CD4-positive, alpha-beta T cell treated with Interleukin-15 for 4 hours (primary cell): ENCODE results near the gene GINS2.

Experiments
- DNase-seq: peaks from one replicate; pipeline ENCODE4 v3.0.0-alpha.2; 2020; ENCODE audit warnings: low spot score

The GINS2 gene

DNA sequence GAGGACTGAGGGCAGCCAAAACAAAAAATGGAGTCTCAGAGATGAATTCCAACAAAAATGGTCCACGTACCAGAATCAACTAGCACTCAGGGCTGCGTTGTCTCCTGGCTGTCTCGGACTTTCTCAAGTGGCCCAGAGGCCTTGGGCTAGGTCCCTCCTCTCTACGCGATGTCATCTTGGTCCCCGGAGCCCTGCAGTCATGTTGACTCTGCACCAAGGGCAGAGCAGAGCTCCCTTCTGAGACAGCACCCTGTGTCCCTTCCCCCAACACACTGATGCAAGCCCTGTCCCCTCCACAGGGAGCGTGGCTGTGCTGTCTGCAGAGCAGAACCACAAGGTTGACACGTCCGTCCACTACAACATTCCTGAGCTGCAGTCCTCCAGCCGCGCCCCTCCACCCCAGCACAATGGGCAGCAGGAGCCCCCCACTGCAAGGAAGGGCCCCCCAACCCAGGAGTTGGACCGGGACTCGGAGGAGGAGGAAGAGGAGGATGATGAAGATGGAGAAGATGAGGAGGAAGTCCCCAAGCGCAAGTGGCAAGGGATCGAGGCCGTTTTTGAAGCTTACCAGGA lies 20.8 kb downstream of the GINS2 start:
- DNase-seq = no peak

GRCh38 chr16:85667261-85667660 lies 21.5 kb downstream of the GINS2 start:
- DNase-seq = no peak

DNA sequence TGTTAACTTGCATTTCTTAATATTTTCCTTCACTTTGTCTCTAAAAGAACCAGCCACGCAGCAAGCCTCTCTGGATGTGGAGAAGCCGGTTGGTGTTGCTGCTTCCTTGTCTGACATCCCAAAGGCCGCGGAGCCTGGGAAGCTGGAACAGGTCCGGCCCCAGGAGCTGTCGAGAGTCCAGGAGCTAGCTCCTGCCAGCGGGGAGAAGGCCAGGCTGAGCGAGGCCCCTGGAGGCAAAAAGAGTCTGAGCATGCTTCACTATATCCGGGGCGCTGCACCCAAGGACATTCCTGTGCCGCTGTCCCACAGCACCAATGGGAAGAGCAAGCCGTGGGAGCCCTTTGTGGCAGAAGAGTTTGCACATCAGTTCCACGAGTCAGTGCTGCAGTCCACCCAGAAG lies 22.8 kb downstream of the GINS2 start:
- no peak for DNase-seq

DNA sequence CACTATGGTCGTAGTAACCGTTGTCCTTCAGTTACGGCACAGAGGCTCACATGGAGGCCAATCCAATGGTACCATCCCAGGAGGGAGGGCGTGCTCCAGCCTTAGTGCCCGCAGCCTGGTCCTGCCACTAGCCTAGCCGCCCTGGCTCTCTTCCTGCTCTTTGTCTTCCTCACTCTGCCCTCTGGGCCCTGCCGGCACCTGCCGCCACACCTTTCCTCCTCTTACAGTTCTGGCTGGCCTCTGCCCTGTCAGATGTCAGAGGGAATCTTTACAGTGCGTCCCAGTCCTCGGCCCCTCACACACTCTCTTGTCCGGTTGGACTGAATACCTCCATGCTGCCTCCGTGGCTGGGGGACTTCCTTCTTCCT lies 23.4 kb downstream of the GINS2 start:
- no peak for DNase-seq

DNA sequence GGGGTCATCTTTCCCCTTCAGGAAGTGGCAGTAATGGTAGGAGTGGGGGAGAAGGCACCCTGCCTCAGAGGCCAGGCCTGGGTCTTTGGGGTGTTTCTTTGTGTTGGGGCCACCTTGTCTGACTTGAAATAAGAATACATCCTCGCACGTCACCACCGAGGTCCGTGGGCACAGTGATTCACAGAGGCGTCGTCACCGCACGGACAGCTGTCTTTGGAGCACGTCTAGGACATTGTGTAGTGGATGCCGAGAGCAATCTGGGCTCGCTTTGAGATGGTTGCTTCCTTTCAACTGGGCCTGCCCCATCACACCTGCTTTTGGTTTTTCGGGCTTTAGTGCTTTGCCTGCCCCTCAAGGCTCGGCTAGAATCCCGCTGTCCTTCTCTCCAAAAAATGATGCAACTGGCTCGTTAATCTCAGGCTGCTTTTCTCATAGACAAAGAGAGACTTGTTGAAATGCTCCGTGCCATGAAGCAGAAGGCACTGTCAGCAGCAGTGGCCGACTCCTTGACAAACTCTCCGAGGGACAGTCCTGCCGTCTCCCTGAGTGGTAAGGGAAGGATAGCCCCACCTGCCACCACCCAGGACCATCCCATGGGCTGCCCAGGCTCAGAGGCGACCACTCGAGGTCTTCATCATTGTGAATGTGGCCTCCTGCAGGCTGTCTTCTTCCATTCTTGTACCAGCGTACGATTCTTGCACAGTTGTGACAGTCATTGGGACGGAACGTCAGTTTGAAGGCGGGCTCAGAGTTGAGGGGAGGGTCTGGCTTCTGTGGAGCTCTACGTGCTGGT lies 24.0 kb downstream of the GINS2 start:
- no peak for DNase-seq

DNA sequence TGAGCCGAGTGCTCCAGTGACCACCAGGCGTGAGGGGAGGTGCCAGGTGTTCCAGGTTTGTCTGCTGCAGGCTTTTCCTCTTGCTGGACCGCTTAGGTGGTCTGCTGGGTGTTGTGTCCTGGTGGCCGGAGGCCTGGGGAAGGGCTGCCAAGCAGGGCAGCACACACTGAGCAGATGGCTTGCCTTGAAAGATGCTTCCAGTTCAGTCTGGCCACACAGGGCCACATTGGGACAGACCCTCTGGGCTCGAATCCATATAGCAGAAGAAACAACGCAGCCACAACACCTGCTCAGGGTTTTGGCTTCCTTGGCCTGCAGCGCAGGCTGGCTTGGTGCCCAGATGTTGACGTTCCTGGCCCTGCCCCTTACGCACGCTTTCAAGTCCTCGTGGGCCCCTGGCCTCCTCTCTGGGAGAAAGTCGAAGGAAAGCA lies 24.8 kb downstream of the GINS2 start:
- DNase-seq = no peak

- no peak for DNase-seq
Observed at GRCh38 chr16:85662976-85663830, 25.6 kb downstream of the GINS2 start.

DNA sequence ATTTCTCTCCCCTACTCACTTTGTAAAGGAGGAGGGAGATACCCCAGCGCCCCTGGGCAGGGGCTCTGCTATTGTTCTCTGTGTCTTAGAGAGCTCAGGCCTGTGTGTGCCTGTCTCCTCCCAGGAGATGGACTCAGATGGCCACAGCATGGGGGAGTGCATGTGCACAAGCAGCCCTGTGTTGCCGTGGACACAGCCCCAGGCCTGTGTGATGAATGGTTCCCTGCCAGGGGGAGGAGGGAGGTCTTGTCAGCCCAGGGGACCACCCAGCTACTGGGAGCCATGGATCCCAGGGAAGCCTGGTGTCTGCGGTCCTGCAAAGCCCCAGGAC lies 26.3 kb downstream of the GINS2 start:
- DNase-seq = no peak

GRCh38 chr16:85661740-85662481 lies 26.8 kb downstream of the GINS2 start:
- no peak for DNase-seq

DNA sequence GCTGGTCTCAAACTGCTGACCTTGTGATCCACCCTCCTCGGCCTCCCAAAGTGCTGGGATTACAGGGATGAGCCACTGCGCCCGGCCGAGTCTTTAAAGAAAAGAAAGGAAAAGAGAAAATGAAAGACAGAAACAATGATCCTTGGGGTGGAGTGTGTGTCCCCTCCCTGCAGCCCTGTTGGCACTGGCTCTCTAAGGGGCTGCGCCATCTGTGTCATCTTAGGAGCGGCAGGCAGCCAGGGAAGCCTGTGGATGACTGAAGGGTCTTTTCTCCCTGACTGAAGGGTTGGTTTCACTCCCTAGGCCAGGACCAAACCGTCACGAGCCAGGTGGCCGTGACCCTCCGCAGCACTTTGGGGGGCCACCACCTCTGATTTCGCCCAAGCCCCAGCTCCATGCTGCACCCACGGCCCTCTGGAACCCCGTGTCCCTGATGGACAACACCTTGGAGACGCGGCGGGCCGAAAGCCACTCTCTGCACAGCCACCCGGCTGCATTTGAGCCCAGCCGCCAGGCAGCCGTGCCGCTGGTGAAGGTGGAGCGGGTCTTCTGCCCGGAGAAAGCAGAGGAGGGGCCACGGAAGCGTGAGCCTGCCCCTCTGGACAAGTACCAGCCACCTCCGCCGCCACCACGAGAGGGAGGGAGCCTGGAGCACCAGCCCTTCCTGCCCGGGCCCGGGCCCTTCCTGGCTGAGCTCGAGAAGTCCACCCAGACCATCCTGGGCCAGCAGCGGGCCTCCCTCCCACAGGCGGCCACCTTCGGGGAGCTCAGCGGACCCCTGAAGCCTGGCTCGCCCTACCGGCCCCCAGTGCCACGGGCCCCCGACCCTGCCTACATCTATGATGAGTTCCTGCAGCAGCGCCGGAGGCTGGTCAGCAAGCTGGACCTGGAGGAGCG lies 27.7 kb downstream of the GINS2 start:
- DNase-seq = no peak

DNA sequence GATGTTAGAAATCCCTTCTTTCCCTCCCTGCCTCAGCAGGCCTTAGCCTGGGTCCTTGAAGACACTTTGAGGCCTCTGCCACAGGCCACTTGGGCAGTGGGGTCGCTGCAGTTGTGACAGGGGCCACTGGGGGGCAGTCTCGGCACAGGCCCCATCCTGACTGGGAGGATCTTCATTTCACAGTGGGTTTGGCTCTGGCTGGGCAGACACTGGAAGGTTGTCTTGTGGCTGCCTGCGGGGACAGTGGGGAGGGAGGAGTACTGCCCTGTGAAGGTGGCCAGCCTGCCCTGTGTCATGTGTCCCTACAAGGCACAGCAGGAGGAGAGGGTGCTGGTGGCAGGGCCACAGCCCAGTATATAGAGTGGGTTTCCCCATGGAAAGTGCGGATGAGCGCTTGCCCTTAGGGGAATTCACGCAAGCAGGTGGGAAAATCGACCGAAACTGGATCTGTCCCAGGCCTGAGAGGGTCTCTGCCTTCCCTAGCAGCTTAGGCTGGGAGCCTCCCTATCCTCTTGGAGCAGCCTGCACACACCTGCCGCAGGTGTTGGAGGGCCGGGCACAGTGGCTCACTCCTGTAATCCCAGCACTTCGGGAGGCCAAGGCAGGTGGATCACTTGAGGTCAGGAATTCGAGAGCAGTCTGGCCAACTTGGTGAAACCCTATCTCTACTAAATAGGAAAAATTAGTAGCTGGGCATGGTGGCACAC lies 28.8 kb downstream of the GINS2 start:
- DNase-seq = peak; percentile 51

GRCh38 chr16:85659336-85659735 lies 29.4 kb downstream of the GINS2 start:
- DNase-seq = no peak

- no peak for DNase-seq
Observed at GRCh38 chr16:85658504-85659326, 30.0 kb downstream of the GINS2 start.

DNA sequence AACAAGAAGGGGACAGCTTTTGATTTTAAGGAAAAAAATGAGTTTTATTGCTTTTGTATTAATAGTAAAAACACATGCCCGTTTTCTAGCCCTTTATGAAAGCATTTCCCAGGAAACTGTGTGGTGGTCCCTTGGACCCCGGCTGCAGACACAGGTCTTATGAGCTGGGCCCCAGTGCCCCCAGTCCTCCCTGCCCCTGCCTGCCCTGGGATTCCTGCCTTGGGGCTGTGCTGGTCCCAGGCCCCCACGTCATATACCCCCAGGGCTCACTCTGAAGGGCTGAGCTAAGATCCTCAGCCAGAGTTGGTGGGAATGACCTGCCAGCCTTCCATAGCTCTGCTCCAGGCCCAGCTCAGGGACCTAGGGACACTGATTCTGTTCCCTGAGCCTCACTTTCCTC lies 30.8 kb downstream of the GINS2 start:
- DNase-seq = no peak

GRCh38 chr16:85657267-85657650 lies 31.5 kb downstream of the GINS2 start:
- DNase-seq = no peak

GRCh38 chr16:85656351-85657266 lies 32.1 kb downstream of the GINS2 start:
- no peak for DNase-seq

GRCh38 chr16:85655216-85656129 lies 33.3 kb downstream of the GINS2 start:
- no peak for DNase-seq
